ENCODE results near the gene PRR19. TPM values are rescaled to one million over a fixed set of nuclear protein-coding genes. Genes with fewer than 3 reads are reported as not detected.

The PRR19 gene
- total RNA-seq, 1 experiment from 2014 or later, result 0.93 TPM

DNA sequence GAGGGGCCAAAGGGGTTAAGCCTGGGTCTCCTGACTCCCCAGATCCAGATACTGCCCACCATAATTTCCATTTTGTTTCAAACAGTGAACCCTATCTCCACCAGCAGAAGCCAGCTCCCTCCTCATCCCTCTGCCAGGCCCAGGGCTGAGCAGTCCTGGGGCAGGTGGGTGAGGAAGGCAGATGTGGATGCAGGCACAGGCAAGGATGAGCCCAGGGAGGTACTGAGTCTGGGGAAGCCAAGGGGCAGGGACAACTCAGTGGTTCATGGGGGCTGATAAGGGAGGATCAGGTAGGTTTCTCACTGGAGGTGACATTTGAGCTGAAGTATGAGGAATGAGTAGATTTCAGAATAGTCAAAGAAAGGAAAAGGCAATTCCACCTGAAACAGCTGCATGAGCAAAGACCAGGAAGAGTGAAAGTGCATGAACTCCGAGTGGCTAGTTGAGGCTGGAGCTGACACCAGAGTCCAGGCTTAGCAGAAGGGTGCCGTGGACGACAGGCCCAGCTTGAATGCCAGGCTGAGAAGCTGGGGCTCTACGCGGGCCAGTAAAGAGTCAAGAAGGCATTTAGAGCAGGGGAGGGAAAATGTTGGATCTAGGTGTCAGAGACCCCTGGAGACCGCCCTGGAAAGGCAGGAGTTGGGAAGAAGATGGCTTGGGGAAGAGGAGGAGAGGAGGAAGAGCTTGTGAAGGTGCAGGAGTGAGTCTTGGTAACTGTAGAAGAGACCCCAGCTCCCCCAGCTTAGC lies 22.6 kb upstream of the PRR19 start:
- H2AFZ ChIP-seq (ENCODE audit: low read depth, low read length, poor library complexity, severe bottlenecking), result no peak overlapping the region
- peaks cover 43 to 59% of the 10 kb centered on the region in 2 experiments for H3K4me1 ChIP-seq (ENCODE audit: control insufficient read depth in 1 of 2, insufficient read depth in 2 of 2, low read length in 2 of 2)
- H3K4me3 ChIP-seq (replicated peaks in 1 of 2; ENCODE audit: low read depth in 1 of 2, low read length in 2 of 2), result peak overlapping the region; percentile 70 to 72
- ChIA-PET RAD21 (ENCODE audit: low non-redundant PET in 1 of 2, low total read pairs in 2 of 2, uncharacterized antibody in 2 of 2, unreplicated experiment in 2 of 2) (interaction anchor here (0.8 to 1.9 kb wide), 5 partner anchors 32 to 37 kb away, joined by 4 to 9 read pairs (median 6); partner anchors contain the start of gene GSK3A (in 1 of the 2)), CTCF (interaction anchor here (0.8 to 4.8 kb wide), 9 partner anchors 9 to 147 kb away, joined by 3 to 63 read pairs (median 7); partner anchors contain the start of genes GSK3A and PAFAH1B3), POLR2A (interaction anchor here (0.7 to 2.5 kb wide), 7 partner anchors 10 to 36 kb away, joined by 3 to 19 read pairs (median 4); partner anchors contain the start of genes CIC, ERF, PAFAH1B3 and PRR19)
- TF ChIP-seq POLR2AphosphoS5 (IDR thresholded peaks at IDR 0.05; ENCODE audit: low read depth, low read length) (no peak), SRF (IDR thresholded peaks at IDR 0.05; ENCODE audit: low read depth) (no peak), SP1 (IDR thresholded peaks at IDR 0.05; ENCODE audit: low read depth) (no peak), ZFX (IDR thresholded peaks at IDR 0.05) (no peak), JUND (IDR thresholded peaks at IDR 0.05) (no peak), ELF1 (IDR thresholded peaks at IDR 0.05; ENCODE audit: borderline replicate concordance, low read depth) (no peak), CEBPB (IDR thresholded peaks at IDR 0.05; ENCODE audit: low read depth) (no peak)
- TF ChIP-seq, protein P1, sequence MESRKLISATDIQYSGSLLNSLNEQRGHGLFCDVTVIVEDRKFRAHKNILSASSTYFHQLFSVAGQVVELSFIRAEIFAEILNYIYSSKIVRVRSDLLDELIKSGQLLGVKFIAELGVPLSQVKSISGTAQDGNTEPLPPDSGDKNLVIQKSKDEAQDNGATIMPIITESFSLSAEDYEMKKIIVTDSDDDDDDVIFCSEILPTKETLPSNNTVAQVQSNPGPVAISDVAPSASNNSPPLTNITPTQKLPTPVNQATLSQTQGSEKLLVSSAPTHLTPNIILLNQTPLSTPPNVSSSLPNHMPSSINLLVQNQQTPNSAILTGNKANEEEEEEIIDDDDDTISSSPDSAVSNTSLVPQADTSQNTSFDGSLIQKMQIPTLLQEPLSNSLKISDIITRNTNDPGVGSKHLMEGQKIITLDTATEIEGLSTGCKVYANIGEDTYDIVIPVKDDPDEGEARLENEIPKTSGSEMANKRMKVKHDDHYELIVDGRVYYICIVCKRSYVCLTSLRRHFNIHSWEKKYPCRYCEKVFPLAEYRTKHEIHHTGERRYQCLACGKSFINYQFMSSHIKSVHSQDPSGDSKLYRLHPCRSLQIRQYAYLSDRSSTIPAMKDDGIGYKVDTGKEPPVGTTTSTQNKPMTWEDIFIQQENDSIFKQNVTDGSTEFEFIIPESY (IDR thresholded peaks at IDR 0.05; ENCODE audit: extremely low read depth, insufficient replicate concordance, low read length), result no peak
- TF ChIP-seq, protein P2, sequence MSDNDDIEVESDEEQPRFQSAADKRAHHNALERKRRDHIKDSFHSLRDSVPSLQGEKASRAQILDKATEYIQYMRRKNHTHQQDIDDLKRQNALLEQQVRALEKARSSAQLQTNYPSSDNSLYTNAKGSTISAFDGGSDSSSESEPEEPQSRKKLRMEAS (IDR thresholded peaks at IDR 0.05), result no peak
- TF ChIP-seq, protein P3, sequence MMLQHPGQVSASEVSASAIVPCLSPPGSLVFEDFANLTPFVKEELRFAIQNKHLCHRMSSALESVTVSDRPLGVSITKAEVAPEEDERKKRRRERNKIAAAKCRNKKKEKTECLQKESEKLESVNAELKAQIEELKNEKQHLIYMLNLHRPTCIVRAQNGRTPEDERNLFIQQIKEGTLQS (IDR thresholded peaks at IDR 0.05), result no peak
- peak overlapping the region; percentile 97 for H3K4me2 ChIP-seq (ENCODE audit: low read length)
- H3K36me3 ChIP-seq (ENCODE audit: control insufficient read depth in 1 of 2, insufficient read depth in 2 of 2, low read length in 2 of 2), result peaks cover 3 to 4% of the 10 kb centered on the region in 2 experiments; a peak in 2 of 4 replicates
- BruUV-seq (replicated peaks), result no TSS peak
- ATAC-seq, result no peak
- no peaks in the 10 kb centered on the region; the same call in 1 of the 2 replicates for H3K79me2 ChIP-seq (ENCODE audit: insufficient read depth, low read length)
- no peaks in the 10 kb centered on the region for H3K9me2 ChIP-seq (ENCODE audit: insufficient read depth)
- H4K20me1 ChIP-seq (ENCODE audit: insufficient read depth), result no peaks in the 10 kb centered on the region
- intact Hi-C loops (cut with micrococcal nuclease), result loop anchor here (1.0 kb wide), 1 partner anchor 33 kb away; no protein-coding TSS in a partner anchor
- no peaks in the 10 kb centered on the region for H3K27me3 ChIP-seq (ENCODE audit: insufficient read depth, low read length)
- H3K9me3 ChIP-seq (ENCODE audit: control insufficient read depth in 1 of 2, insufficient read depth in 1 of 2, low read depth in 1 of 2, low read length in 2 of 2), result no peaks in the 10 kb centered on the region
- H3K27ac ChIP-seq (ENCODE audit: low read depth, low read length), result peak overlapping the region; percentile 94
- no peak for DNase-seq (ENCODE audit: low read depth, low spot score)
- peak overlapping the region; percentile 86 for H3K9ac ChIP-seq (ENCODE audit: low read length)

All from HCT116 (cell line).